ENCODE measurements around the gene ZMIZ1.
"Not testable (repeated sequence)": the region's sequence is repeated elsewhere in the genome, so short reads cannot be mapped to it uniquely, and the experiment has no call there.

The ZMIZ1 gene

DNA sequence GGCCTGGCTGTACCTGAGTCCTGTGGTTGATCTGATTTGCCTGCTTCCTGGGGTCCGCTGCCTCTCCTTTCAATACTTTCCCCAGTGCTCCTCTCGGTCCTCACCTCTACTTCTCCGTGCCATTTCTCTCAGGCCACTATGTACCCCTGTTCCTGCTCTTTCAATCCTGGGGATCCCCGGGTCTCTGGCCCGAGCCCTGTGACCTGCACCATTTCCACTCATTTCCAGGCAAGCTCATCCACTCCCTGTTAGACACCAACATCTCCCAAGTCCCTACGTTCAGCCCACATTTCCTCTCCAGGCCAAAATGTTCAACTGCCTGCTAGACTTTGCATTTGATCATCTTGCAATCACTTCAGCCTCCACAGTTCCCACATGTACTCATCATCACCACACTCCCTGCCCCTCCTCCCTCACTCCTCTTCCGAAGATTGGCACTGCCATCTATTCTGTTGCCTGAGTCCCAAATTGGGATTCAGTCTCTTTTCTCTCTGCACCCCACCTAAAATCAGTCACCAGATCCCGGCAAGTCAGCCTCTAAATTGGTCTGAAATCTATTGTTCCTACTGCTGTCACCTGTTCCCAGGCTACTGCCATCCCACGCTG lies 34.4 kb upstream of the ZMIZ1 start:
- DNase-seq = no peak

DNA sequence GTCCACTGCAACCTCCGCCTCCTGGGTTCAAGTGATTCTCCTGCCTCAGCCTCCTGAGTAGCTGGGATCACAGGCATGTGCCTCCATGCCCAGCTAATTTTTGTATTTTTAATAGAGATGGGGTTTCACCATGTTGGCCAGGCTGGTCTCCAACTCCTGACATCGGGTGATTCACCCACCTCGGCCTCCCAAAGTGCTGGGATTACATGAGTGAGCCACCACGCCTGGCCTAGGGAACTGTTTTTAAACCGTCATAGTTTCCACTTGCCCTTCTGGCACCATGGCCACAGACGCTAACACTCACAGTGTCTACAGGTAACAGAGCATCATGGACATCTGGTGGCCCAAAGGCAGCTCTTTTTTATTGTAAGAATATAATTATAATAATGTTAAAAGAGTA lies 32.4 kb upstream of the ZMIZ1 start:
- DNase-seq = not testable (repeated sequence)

DNA sequence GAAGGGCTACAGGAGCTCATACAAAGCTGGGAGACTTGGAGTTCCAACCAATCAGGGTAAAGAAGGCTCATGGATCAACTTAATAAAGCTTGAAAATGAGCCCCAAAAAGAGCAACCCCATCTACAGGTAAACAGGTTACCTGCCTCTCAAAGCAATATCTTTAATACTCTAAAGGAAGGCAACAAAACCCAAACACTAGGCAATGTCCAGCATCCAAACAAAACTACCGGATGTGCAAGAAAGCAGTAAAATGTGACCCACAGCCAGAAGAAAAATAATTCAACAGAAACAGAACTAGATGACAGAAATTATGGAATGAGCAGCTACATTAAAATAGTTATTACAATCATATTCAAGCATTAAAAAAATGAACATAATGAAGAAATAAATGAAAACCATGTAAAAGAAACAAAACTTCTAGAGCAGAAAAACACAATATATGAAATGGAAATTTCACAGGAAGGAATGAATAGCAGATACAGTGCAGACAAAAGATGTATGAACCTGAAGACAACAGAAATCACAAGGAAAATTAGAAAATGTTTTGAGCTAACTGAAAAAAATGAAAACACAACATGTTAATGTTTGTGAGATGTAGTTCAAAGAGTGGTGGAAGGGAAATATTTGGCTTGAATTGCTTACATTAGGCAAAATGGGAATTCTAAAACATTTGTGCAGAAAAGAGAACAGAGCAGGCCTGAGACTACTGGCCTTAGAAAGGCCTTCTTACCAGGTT lies 30.5 kb upstream of the ZMIZ1 start:
- no peak for DNase-seq

DNA sequence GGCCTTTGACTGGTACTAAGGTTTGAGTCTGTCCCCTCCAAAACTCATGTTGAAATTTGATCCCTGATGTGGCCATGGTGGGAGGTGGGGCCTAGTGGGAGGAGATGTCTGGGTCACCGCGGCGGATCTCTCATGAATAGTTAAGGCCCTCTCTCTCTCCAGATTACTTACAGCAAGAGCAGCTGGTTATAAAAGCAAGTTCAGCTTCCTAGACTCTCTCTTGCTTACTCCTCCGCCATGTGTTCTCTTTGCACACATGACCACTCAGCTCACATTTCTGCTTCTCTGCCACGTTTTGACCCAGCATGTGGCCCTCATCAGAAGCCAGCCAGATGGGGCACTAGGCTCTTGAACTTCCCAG lies 29.9 kb upstream of the ZMIZ1 start:
- DNase-seq = no peak

DNA sequence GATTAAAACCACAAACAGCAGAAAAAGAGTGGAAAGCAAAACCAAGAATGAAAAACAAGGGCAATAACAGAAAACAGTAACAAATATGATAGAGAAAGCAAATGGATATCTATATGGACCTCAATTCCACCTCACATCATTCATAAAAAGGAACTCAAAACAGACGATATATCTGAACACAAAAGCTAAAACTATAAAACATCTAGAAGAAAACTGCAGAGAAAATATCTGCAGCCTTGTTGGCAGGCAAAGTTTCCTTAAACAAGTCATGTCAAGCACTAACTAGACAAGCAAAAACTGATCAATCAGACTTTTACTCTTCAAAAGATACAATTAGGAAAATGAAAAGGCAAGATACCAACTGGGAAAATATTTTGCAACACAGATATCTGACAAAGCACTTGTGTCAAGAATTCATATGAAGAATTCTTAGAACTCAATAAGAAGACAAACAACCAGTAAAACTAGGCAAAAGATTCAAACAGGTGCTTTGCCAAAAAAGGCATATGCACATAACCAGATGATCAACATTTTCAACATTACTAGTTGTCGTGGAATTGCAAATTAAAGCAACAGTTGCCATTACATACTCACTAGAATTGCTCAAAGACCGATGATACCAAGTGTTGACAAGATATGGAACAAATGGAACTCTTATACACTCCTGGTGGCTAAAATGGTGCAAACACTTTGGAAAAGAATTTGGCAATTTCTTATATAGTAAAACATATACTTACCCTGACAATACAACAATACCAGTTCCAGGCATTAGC lies 25.9 kb upstream of the ZMIZ1 start:
- no peak for DNase-seq

DNA sequence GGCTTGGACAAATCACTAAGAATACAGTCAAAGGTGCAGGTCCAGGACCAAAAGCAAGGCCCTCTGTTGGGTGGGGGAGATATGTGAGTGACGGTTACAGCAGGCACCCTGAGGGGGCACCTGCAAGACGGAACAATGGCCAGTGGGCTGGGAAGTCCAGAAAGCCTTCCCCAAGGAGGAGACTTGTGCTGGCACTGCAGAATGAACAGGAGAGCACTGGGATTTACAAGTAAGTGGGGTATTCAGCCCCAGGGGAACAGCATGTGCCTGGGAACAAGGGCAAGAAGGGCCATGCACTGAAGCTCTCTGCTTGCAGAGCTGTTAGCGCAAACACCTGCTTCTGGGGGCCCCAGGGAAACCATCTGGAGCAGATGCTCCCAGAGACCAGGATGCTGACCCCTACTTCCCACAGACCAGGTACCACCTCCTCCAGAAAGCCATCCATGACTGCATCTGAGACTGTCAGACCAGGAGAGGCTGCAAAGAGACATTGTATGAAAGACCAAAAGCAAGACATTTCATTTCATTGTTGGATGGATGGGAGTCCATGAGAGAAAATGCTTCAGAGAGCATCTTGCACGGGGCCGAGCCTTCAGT lies 24.6 kb upstream of the ZMIZ1 start:
- no peak for DNase-seq

DNA sequence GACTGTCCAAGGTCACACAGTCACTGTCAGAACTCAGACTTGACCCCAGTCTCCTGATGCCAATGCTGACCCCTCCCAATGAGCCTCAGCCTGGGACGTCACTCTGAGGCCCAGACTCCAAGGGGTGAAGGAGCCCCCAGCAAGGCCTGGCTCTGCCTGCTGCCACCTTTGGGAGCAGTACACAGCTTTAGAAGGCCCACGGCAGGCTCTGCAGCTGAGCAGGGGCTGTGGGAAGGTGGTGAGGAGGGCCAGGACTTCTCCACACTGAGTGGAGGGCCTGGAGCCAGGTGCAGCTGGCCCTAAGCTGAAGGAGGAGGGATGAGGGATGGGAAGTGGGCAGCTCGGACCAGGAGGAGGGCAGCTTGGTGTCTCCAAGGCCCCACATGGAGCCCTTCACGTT lies 23.9 kb upstream of the ZMIZ1 start:
- no peak for DNase-seq

DNA sequence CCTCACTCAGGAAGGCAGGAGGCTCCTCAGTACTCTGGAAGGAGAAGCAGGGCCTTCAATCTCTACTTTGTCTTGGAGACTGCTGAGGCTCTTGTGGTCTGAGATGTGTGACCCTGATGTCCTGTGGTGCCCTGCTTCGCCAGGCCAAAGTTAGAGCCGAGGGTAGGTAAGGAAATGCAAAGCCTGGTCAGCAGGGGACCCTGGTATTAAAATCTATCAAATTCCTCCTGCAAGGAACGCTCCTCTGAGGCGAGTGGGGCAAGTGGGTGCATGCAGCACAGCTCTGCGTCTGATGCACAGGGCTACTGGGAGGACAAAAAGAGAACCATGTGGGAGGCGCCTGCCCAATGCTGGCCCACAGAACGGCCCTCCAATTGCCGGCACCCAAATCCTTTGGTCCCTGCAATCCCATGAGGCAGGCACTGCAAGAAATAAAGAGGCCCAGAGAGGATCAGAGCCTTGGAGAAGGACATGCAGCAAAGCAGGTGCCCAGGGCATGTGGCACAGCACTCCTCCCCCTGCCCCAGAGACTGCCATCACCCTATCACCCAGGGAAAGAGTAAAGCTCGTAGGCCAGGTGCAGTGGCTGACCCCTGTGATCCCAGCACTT lies 23.1 kb upstream of the ZMIZ1 start:
- DNase-seq = no peak

DNA sequence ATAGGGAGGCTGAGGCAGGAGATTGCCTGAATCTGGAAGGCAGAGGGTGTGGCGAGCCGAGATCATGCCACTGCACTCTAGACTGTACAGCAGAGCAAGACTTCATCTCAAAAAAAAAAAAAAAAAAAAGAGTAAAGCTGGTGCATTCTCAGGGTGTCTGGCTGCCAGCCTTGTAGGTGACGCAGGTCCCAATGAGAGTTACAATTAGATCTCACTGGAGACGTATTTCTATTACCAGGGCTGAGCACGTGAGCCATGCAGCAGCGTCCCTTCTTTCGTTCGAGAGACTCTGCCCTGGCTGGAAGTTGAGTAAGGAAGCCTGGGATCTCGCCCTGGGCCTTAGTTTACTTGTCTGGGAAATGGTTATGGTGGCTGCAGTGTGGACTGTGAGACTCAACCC lies 22.4 kb upstream of the ZMIZ1 start:
- DNase-seq = no peak

DNA sequence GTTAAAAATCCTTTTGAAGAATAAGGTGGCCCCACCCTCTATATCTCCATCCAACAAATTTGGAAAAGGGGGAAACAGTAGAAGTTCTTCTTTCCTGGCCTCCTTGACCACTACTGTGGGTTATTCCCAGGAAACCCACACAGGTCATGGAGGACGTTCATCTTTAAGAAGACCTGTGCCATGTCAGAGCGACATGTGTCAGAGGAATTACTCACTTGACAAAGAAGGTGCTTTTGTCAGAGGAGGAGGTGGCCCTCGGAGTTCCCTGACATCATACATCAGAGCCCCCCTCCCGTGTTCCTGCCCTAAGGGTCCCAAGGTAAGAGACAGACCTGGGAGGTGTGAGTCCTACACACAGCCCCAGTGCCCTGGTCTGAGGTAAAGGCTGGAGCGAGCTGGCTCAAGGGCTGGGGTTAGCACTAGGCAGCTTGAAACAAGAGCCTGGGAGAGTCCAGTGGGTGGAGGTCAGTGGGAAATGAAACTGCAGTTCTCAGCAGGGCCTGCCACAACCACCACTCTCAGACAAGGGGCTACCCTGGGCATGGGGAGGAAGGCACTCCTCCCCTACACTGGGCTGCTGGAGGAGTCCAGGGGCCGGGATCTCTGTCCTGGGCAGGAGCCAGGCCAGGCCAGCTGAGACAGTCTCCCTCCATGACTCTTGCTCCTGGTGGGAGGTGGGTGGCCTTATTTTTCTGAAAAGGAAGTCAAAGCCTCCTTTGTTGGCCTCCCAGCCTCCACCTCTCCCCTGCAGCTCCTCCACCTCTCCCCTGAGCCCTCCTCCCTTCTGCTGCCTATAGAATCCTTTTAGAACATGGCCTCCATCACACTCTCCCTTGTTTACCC lies 21.8 kb upstream of the ZMIZ1 start:
- no peak for DNase-seq

DNA sequence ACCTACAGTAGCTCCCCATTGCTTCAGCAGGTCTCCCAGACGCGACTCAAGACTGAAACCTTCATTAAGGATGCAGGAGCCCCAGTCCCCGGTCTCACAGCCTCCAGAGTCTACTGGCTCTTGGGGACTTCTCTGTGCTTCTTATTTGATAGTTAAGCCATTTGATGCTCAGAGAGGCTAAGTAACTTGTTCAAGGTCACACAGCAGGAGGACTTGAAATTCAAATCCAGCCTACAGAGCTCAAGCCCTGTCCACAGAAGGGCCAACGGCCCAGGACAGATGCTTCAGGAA lies 21.2 kb upstream of the ZMIZ1 start:
- DNase-seq = no peak

DNA sequence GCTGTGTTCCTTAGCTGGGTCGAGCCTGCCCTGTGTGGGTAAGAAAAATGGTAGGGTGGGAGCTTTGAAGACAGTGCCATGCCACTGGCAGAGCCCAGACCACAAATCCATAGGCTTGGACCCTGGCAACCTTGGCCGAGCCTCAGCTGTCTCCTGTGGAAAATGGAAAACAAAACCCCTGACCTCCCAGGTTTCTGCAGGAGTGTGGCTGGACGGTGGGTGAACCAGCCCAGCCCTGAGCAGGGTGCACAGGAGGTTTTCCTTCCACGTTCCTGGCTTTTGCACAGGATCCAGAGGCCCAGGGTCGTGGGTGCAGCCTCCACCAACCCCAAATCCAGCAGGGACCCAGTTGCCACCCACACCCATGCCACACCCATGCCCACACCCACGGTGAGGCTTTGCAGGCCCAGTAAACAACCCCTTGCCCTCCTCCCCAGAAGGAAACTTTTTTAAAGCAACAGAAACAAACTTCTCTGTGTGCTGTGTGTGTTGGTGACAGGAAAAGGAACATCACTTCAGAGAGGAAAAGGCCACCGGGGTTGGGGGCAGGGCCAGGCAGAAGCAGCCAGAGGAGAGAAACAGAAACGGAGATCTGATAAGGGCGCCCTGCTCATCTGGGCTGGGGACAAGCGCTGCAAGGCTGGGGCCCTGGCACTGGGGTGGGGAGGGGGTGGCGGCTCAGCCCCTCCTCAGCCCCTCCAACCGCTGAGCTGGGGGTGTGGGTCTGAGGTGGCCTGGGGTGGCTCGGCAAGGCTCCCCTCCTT lies 20.7 kb upstream of the ZMIZ1 start:
- no peak for DNase-seq

DNA sequence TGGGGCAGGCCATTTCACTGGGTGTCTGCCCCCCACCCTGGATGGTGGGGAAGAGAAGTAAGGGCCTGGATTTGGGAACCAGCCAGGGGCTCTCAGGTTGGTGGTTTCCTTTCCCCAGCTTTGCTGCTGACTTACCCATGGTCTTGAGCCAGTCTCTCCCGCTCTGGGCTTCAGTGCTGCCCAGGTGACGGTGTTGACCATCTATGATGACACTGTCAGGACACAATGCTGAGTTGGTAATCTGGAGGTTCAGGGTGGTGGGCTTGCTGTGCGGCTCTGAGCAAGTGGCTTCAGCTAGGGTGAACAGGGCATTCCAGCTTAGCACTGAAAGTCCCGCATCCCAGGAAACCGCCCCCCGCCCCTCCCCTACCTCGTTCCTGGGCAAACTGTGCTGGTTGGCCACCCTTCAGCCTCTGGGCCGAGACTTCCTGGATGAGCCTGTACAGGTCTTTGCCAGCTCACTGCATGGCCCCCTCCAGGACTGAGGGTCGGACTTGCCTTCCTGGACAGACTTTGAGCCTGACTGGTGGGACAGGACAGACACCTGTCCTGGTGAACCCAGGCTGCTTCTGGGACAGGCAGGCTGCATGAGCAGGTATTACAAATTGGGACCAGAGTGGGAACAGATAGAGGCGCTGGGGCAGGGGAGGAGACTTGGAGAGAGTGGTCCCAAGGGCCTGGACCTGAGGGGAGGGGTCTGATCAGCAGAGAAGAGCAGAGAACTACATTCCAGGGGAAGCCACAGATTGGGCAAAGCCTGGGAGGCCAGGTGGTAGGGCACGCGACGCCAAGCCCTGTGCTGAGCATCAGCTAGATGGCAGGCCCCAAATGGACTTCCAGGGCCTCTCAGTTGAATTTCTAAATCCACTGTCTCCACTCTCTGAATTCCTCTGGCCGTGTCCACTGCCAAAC lies 19.9 kb upstream of the ZMIZ1 start:
- DNase-seq = no peak

DNA sequence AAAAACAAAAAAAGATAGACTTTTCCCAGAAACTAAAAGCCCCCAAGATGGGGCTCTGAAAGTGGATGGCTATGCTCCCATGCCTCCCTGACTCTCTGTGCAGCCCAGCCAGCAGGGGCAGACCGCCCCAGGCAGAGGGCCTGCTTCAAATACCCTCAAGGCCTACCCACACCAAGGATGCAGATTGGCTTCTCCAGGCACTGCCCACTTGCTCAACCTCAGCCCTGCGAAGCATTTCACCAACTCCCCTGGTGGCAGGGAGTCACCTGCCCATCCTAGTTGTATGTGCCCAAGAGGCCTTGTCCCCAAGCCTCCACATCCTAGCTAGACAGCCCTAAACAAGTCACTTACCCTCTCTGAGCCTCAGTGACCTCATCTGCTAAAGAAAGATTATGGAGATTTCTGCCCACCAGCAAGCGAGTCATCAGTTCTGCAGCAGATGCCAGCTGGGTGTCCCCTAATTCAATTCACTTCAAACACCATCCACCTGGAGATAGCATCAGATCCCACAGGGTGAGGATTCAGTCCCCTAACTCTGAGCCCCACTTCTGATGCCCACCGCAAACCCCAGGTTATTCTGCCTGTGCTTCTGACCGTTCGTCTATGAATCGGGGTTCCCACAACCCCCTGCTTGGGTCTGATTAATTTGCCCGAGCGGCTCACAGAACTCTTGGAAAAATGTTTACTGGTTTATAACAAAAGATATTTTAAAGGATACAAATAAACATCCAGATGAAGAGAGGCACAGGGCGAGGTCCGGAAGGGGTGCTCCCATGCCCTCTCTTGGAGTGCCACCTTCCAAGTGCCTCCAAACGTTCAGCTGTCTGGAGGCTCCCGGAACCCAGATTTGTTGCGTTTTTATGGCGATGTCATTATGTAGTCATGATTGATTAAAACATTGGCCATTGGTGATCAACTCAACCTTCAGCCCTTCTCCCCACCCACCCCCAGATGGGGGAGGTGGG lies 18.6 kb upstream of the ZMIZ1 start:
- no peak for DNase-seq

DNA sequence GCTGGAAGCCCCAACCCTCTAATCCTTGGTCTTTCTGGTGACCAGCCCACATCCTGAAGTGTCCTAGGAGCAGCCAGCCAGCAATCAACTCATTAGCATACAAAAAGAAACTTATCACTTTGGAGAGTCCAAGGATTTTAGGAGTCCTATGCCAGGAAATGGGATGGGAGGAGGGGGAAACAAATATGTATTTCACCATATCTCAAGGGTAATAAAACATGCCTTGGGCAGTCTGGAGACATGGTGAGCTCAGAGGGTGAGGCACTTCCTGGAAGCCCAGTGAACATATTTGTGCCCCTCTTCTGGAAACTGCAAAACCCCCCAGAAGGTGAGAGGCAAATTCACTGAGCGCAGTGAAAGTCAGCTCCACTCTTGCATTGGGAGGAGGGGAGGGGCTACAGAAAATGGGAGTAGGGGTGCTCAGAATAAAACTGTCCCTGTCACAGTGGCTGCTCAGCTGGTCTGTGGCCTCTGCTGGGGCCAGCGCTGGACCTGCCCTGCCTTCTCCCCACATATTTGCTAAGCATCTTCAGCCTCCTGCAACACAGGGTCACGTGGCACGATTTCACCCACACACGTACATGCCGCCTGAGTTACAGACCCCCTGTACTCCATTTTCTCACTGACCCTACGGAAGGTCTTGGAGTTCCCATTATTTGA lies 17.7 kb upstream of the ZMIZ1 start:
- DNase-seq = no peak

DNA sequence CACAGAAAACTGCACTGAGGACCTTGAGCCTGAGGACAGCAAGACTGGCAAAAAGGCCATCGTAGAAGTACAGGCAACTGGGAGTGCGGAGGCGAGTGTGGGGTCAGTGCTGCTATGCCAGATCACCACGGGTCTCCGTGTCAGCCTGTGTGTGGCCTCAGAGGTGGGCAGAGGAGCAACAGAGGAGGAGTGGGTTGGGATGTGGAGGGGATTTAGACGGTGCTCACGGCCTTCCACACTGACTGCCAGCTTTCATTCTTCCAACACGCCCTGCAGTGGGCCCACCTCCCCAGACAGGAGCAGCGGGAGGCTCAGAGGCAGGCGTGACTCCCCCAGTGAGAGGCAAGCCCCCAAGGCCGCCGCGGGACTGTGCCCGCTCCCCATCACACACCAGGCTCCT lies 17.0 kb upstream of the ZMIZ1 start:
- no peak for DNase-seq

DNA sequence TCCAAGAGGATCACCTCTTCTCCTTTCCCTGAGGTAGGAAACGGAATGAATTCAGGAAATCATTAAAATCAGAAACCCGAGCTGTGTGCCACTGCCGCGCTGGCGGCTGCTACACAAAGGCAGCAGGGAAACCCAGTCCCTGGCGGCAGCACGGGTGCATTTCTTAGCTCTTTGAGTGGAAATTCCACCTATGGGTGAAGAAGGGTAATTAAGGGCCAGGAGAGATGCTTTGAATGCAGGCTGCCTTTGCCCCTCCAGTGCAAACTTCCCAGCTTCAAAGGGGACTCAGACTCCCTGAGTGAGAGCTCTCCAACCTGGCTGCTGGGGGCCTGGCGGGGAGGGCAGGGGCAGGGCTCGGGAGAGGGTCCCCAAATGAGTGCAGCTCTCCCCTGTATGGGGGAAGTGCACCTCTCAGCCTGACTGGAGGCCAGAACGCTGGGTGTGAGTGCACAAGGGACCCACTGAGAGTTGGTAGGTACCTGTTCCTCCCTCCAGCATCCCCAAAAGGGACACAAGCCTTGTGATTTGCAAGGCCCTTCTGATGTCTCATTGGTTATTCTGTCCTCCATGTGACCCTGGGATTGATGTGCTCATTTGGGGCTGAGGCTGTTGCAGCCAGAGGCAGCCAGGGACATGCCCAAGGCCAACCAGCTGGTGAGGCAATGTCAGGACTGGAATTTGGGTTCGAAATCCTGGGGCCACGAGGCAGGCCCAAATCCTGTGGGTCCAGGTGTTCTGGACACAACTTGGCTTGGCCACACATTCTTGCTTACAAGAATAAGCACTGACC lies 16.3 kb upstream of the ZMIZ1 start:
- no peak for DNase-seq

DNA sequence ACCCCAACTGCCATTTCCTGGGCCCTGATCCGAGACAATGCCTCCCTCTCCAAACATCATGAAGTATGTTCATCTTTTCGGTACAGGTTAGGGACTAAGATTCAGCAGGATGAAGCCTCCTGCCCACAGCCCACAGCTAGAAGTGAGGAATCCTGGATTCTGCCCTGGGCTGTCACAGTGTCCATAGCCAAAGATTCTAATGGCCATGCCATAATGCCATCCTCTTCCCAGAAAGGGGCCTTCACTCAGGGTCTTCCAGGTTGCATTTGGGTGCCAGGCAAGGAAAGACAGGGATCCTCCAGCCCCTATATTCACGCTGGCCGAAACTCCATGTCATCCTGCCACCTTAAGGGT lies 15.7 kb upstream of the ZMIZ1 start:
- DNase-seq = no peak
